COLO668 (cell line): ENCODE measurements around the gene FBXO4.
"Not testable (repeated sequence)": the region's sequence is repeated elsewhere in the genome, so short reads cannot be mapped to it uniquely, and the experiment has no call there.

Experiments
- DNase-seq: peaks from one replicate; lab custom pipeline; 2025; ENCODE audit not compliant: unreplicated experiment; lab: John Stamatoyannopoulos, UW

Gene FBXO4

GRCh38 chr5:41980396-41980795, 55.3 kb downstream of the FBXO4 start:
- no peak for DNase-seq

- no peak for DNase-seq
These were observed 55.8 kb downstream of the FBXO4 start for GRCh38 chr5:41980870-41981269.

GRCh38 chr5:41982858-41983257, 57.8 kb downstream of the FBXO4 start:
- not testable (repeated sequence) for DNase-seq

GRCh38 chr5:41983284-41983683, 58.2 kb downstream of the FBXO4 start:
- DNase-seq = no peak

- no peak for DNase-seq
These were observed 61.0 kb downstream of the FBXO4 start for GRCh38 chr5:41985945-41986695.
